ENCODE results near the gene TBK1. TPM values are rescaled to one million over a fixed set of nuclear protein-coding genes. Genes with fewer than 3 reads are reported as not detected.

The TBK1 gene
- polyA plus RNA-seq, 3 donors = 14.3 to 24.7 (median 15.5) TPM

DNA sequence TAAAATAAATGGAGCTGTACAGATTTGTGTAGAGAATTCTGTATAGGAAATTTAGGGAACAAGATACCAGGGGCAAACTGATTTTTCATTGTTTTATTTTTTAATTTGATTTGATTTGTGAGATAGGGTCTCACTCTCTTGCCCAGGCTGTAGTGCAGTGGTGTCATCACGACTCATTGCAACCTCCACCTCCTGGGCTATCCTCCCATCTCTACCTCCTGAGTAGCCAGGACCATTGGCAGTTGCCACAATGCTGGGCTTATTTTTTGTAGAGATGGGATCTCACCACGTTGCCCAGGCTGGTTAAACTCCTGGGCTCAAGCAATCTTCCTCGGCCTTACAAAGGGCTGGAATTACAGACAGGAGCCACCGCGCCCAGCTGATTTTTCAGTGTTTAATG lies 18.0 kb upstream of the TBK1 start:
- no peaks in the 10 kb centered on the region for H3K27me3 ChIP-seq (ENCODE audit: control insufficient read depth in 2 of 2, insufficient read depth in 2 of 2, low read length in 2 of 2)
- no peak overlapping the region for H3K27ac Mint-ChIP-seq
- H3K4me1 Mint-ChIP-seq = no peaks in the 10 kb centered on the region
- no peak overlapping the region for H2AFZ ChIP-seq (ENCODE audit: insufficient read depth, low read depth, low read length, poor library complexity, severe bottlenecking)
- no peaks in the 10 kb centered on the region for H3K79me2 ChIP-seq (ENCODE audit: insufficient read depth, low read length)
- TF ChIP-seq, protein P1, sequence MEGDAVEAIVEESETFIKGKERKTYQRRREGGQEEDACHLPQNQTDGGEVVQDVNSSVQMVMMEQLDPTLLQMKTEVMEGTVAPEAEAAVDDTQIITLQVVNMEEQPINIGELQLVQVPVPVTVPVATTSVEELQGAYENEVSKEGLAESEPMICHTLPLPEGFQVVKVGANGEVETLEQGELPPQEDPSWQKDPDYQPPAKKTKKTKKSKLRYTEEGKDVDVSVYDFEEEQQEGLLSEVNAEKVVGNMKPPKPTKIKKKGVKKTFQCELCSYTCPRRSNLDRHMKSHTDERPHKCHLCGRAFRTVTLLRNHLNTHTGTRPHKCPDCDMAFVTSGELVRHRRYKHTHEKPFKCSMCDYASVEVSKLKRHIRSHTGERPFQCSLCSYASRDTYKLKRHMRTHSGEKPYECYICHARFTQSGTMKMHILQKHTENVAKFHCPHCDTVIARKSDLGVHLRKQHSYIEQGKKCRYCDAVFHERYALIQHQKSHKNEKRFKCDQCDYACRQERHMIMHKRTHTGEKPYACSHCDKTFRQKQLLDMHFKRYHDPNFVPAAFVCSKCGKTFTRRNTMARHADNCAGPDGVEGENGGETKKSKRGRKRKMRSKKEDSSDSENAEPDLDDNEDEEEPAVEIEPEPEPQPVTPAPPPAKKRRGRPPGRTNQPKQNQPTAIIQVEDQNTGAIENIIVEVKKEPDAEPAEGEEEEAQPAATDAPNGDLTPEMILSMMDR (IDR thresholded peaks at IDR 0.05) = no peak
- intact Hi-C loops (cut with micrococcal nuclease) = loop anchor here in 1 of 2 donors (10.0 kb wide), 1 partner anchor 51 kb away; no protein-coding TSS in a partner anchor
- WGBS (ENCODE audit: insufficient coverage) = 83% methylated on average over 1 of the region's 5 CpGs
- H3K36me3 Mint-ChIP-seq = peaks cover 86 to 100% of the 10 kb centered on the region in 2 donors
- H3K4me1 ChIP-seq (ENCODE audit: control insufficient read depth in 1 of 2, insufficient read depth in 2 of 2, low read length in 2 of 2) = no peaks in the 10 kb centered on the region
- no peaks in the 10 kb centered on the region for H4K20me1 ChIP-seq (ENCODE audit: insufficient read depth, low read length)
- no peaks in the 10 kb centered on the region for H3K9me3 Mint-ChIP-seq
- no peaks in the 10 kb centered on the region for H3K27me3 Mint-ChIP-seq (ENCODE audit: low read depth in 3 of 3)
- H3K4me2 ChIP-seq (replicated peaks; ENCODE audit: extremely low read depth, low read length, poor library complexity, severe bottlenecking) = no peak overlapping the region
- no peak overlapping the region for H3K4me3 Mint-ChIP-seq
- H3K9me3 ChIP-seq (replicated peaks in 1 of 2; ENCODE audit: control insufficient read depth in 1 of 2, insufficient read depth in 1 of 2, low read length in 2 of 2) = no peaks in the 10 kb centered on the region
- no peak overlapping the region for H3K4me3 ChIP-seq (replicated peaks in 1 of 3; ENCODE audit: low read depth in 2 of 3, low read length in 3 of 3)
- H3K9ac ChIP-seq (ENCODE audit: insufficient read depth, low read length, poor library complexity, severe bottlenecking) = no peak overlapping the region
- H3K36me3 ChIP-seq (replicated peaks in 1 of 2; ENCODE audit: control insufficient read depth in 1 of 2, insufficient read depth in 2 of 2, low read length in 2 of 2) = peaks cover 94 to 98% of the 10 kb centered on the region in 2 donors
- DNase-seq = no peak
- H3K27ac ChIP-seq (ENCODE audit: low read depth in 1 of 2, low read length in 2 of 2) = no peak overlapping the region

DNA sequence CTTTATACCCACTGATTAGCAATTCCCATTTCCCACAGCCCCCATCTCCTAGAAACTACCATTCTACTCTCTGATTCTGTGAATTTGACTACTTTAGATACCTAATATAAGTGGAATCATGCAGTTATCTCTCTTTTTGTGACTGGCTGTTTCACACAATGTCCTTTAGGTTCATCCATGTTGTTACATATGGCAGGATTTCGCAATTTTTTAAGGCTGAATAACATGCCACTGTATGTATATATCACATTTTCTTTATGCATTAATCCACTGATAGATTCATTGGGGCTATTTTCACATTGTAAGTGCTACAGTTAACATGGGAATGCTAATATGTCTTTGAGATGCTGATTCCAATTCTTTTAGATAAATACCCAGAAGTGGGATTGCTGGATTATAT lies 11.8 kb upstream of the TBK1 start:
- H3K36me3 ChIP-seq (replicated peaks in 1 of 2; ENCODE audit: control insufficient read depth in 1 of 2, insufficient read depth in 2 of 2, low read length in 2 of 2) = peaks cover 76 to 94% of the 10 kb centered on the region in 2 donors
- H3K27ac ChIP-seq (ENCODE audit: low read depth in 1 of 2, low read length in 2 of 2) = no peak overlapping the region
- Mint-ChIP-seq H3K36me3 (peaks cover 76 to 79% of the 10 kb centered on the region in 2 donors), H3K4me1 (no peaks in the 10 kb centered on the region), H3K27me3 (ENCODE audit: low read depth in 3 of 3) (no peaks in the 10 kb centered on the region), H3K27ac (no peak overlapping the region), H3K4me3 (no peak overlapping the region), H3K9me3 (no peaks in the 10 kb centered on the region)
- no peak overlapping the region for H2AFZ ChIP-seq (ENCODE audit: insufficient read depth, low read depth, low read length, poor library complexity, severe bottlenecking)
- TF ChIP-seq, protein P1 (IDR thresholded peaks at IDR 0.05) = no peak
- H3K79me2 ChIP-seq (ENCODE audit: insufficient read depth, low read length) = no peaks in the 10 kb centered on the region
- no peaks in the 10 kb centered on the region for H3K27me3 ChIP-seq (ENCODE audit: control insufficient read depth in 2 of 2, insufficient read depth in 2 of 2, low read length in 2 of 2)
- H3K4me3 ChIP-seq (replicated peaks in 1 of 3; ENCODE audit: low read depth in 2 of 3, low read length in 3 of 3) = no peak overlapping the region
- no peaks in the 10 kb centered on the region for H3K4me1 ChIP-seq (ENCODE audit: control insufficient read depth in 1 of 2, insufficient read depth in 2 of 2, low read length in 2 of 2)
- no peaks in the 10 kb centered on the region for H3K9me3 ChIP-seq (replicated peaks in 1 of 2; ENCODE audit: control insufficient read depth in 1 of 2, insufficient read depth in 1 of 2, low read length in 2 of 2)
- H4K20me1 ChIP-seq (ENCODE audit: insufficient read depth, low read length) = no peaks in the 10 kb centered on the region
- intact Hi-C loops (cut with micrococcal nuclease) = no loop called here
- no peak overlapping the region for H3K9ac ChIP-seq (ENCODE audit: insufficient read depth, low read length, poor library complexity, severe bottlenecking)
- no peak overlapping the region for H3K4me2 ChIP-seq (replicated peaks; ENCODE audit: extremely low read depth, low read length, poor library complexity, severe bottlenecking)
- DNase-seq = no peak
- WGBS (ENCODE audit: insufficient coverage) = no CpG with 5 or more reads among the region's 1 CpG

Data from CD14-positive monocyte (primary cell).